IMR-90 (cell line): ENCODE measurements around the gene CDC45. TPM values are rescaled to one million over a fixed set of nuclear protein-coding genes. Genes with fewer than 3 reads are reported as not detected.

Source experiments
- ATAC-seq: fragments of 200-7000 bp; cut with Tn5 transposase; 2 replicates; pipeline ENCODE4 v1.9.1; 2020; ENCODE audit warnings: low read depth, mild to moderate bottlenecking, moderate library complexity
- BruUV-seq: library from RNA; stranded (reverse); fragments of 400-500 nt; replicated peaks from 2 replicates; lab custom pipeline; 2021; lab: Mats Ljungman, UMichigan
- CTCF ChIA-PET: fragments of 300-600 bp; formaldehyde crosslinking; extraction: SDS; loops from one replicate; lab custom pipeline; 2021; ENCODE audit warnings: antibody characterized with exemption; lab: Yijun Ruan, JAX
- POLR2A ChIA-PET: fragments of 300-600 bp; sonication (Branson Sonifier 250); formaldehyde crosslinking; loops from one replicate; lab custom pipeline; 2022; ENCODE audit warnings: antibody characterized with exemption; ENCODE audit not compliant: unreplicated experiment; lab: Charles Lee
- DNase-seq: peaks from one replicate; pipeline ENCODE4 v3.0.0; 2013
- H2AFZ ChIP-seq: replicated peaks from 2 replicates; pipeline ENCODE3; 2013; ENCODE audit warnings: low read length, mild to moderate bottlenecking; ENCODE audit not compliant: poor library complexity
- H2AK5ac ChIP-seq: 2 replicates; pipeline ENCODE4 v1.6.1; 2013; ENCODE audit warnings: low read depth, low read length, inconsistent platforms
- H2AK9ac ChIP-seq: replicated peaks from 2 replicates; pipeline ENCODE3; 2013; ENCODE audit warnings: mild to moderate bottlenecking, low read depth, low read length, moderate library complexity; ENCODE audit not compliant: poor library complexity
- H2BK120ac ChIP-seq: 2 replicates; pipeline ENCODE4 v1.6.1; 2013; ENCODE audit warnings: low read depth, low read length, inconsistent platforms
- H2BK15ac ChIP-seq: 3 replicates; pipeline ENCODE4 v1.6.1; 2013; ENCODE audit warnings: low read depth, low read length, inconsistent platforms
- H2BK20ac ChIP-seq: 2 replicates; pipeline ENCODE4 v1.6.1; 2013; ENCODE audit warnings: low read depth, mild to moderate bottlenecking, inconsistent platforms, low read length, moderate library complexity
- H2BK5ac ChIP-seq: 2 replicates; pipeline ENCODE4 v1.6.1; 2013; ENCODE audit warnings: mild to moderate bottlenecking, low read depth, low read length, inconsistent platforms; ENCODE audit not compliant: poor library complexity, severe bottlenecking
- H3K14ac ChIP-seq: replicated peaks from 2 replicates; pipeline ENCODE4 v1.6.1; 2013; ENCODE audit warnings: low read depth, low read length, inconsistent platforms
- H3K18ac ChIP-seq: 2 replicates; pipeline ENCODE4 v1.6.1; 2013; ENCODE audit warnings: low read depth, low read length, control low read depth
- H3K23ac ChIP-seq: 2 replicates; pipeline ENCODE4 v1.6.1; 2013; ENCODE audit warnings: low read depth, low read length, inconsistent platforms
- H3K27ac ChIP-seq: 2 replicates; pipeline ENCODE4 v1.5.1; 2013; ENCODE audit warnings: mild to moderate bottlenecking, control low read depth, low read length; ENCODE audit not compliant: insufficient read depth
- H3K27me3 ChIP-seq: 2 replicates; pipeline ENCODE4 v1.6.1; 2013; ENCODE audit warnings: low read length; ENCODE audit not compliant: control insufficient read depth, insufficient read depth
- H3K36me3 ChIP-seq: 2 replicates; pipeline ENCODE4 v1.6.1; 2013; ENCODE audit warnings: low read length, mixed read lengths; ENCODE audit not compliant: control insufficient read depth, insufficient read depth
- H3K4ac ChIP-seq: 2 replicates; pipeline ENCODE4 v1.6.1; 2013; ENCODE audit warnings: low read depth, low read length, inconsistent platforms
- H3K4me1 ChIP-seq: 2 replicates; pipeline ENCODE4 v1.6.1; 2013; ENCODE audit warnings: low read length, mixed read lengths; ENCODE audit not compliant: control insufficient read depth, insufficient read depth
- H3K4me2 ChIP-seq: 2 replicates; pipeline ENCODE4 v1.6.1; 2013; ENCODE audit warnings: low read depth, mild to moderate bottlenecking, control low read depth, low read length, moderate library complexity
- H3K4me3 ChIP-seq: 2 replicates; pipeline ENCODE4 v1.5.1; 2013; ENCODE audit warnings: low read depth, mild to moderate bottlenecking, control low read depth, low read length, moderate library complexity; ENCODE audit not compliant: insufficient read depth
- H3K56ac ChIP-seq: 2 replicates; pipeline ENCODE4 v1.6.1; 2013; ENCODE audit warnings: low read length, inconsistent platforms; ENCODE audit not compliant: insufficient read depth; ENCODE audit errors: extremely low read depth
- H3K79me1 ChIP-seq, 2 experiments: 2 replicates each; pipeline ENCODE4 v1.6.1; 2013; ENCODE audit warnings: low read length in 2 of 2, inconsistent platforms in 1 of 2, low read depth in 1 of 2
- H3K9ac ChIP-seq: 2 replicates; pipeline ENCODE4 v1.6.1; 2013; ENCODE audit warnings: low read depth, low read length, control low read depth
- H3K9me1 ChIP-seq: 2 replicates; pipeline ENCODE4 v1.6.1; 2013; ENCODE audit warnings: low read length, inconsistent platforms; ENCODE audit not compliant: insufficient read depth
- H3K9me3 ChIP-seq: 2 replicates; pipeline ENCODE4 v1.6.1; 2013; ENCODE audit warnings: low read length; ENCODE audit not compliant: control insufficient read depth, insufficient read depth
- H4K20me1 ChIP-seq: 2 replicates; pipeline ENCODE4 v1.6.1; 2013; ENCODE audit warnings: low read length, inconsistent platforms; ENCODE audit not compliant: insufficient read depth
- H4K5ac ChIP-seq: 2 replicates; pipeline ENCODE4 v1.6.1; 2013; ENCODE audit warnings: mild to moderate bottlenecking, low read depth, low read length, control low read depth
- H4K8ac ChIP-seq, 2 experiments: 2 replicates each; pipeline ENCODE4 v1.6.1; 2013; ENCODE audit warnings: low read depth in 2 of 2, low read length in 2 of 2, control low read depth in 1 of 2, inconsistent platforms in 1 of 2
- H4K91ac ChIP-seq: 2 replicates; pipeline ENCODE4 v1.6.1; 2013; ENCODE audit warnings: low read depth, low read length, inconsistent platforms; ENCODE audit not compliant: insufficient read depth
- POLR2A ChIP-seq: IDR thresholded peaks from 2 replicates; pipeline ENCODE4 v1.6.1; 2012; ENCODE audit warnings: mild to moderate bottlenecking, low read depth, low read length
- USF2 ChIP-seq: fragments of 150-350 bp; IDR thresholded peaks from 2 replicates; pipeline ENCODE4 v1.6.1; 2017; ENCODE audit warnings: mild to moderate bottlenecking, antibody characterized with exemption, low read length, low read depth
- WGBS, 2 experiments: methylation state at CpG; one replicate each; pipeline versions ENCODE4 v1.1.5 to v1.1.7; 2013; ENCODE audit warnings: missing lambda C conversion rate in 2 of 2; ENCODE audit not compliant: insufficient read length in 1 of 2; ENCODE audit errors: extremely low coverage in 2 of 2; 5-methylcytosine and 5-hydroxymethylcytosine counted together
- dilution Hi-C: fragments of 300-500 bp; cut with HindIII; formaldehyde crosslinking; loops from one replicate; pipeline ENCODE4 v1.14.3; 2018; ENCODE audit warnings: low sequenced_read_pairs; ENCODE audit not compliant: unreplicated experiment
- in situ Hi-C: fragments of 300-500 bp; cut with MboI; formaldehyde crosslinking; loops from 3 replicates; pipeline ENCODE4 v1.14.3; 2019; ENCODE audit warnings: low sequenced_read_pairs, inconsistent platforms, mixed read lengths
- intact Hi-C: fragments of 100-400 bp; cut with micrococcal nuclease; formaldehyde crosslinking; loops from 2 replicates; pipeline ENCODE4 v1.10.0; 2022
- polyA plus RNA-seq, 3 experiments: library from polyadenylated mRNA; depleted of rRNA; stranded (reverse); fragments of >200 nt; gene quantifications; 2 replicates each; pipeline ENCODE4 v1.2.3, GENCODE V29; 2012; ENCODE audit warnings: low replicate concordance in 1 of 3
- total RNA-seq: library from RNA; depleted of rRNA; stranded (reverse); fragments of >200 nt; gene quantifications from 2 replicates; pipeline ENCODE4 v1.2.3, GENCODE V29; 2012
- TF ChIP-seq, protein P1 (sequence below): conservative IDR thresholded peaks from 2 replicates; pipeline ENCODE4 v1.5.1; 2012; ENCODE audit warnings: mild to moderate bottlenecking, low read depth, low read length, improper control_type of control experiment

CDC45 gene
- total and polyA plus RNA-seq, 2 of the 4 experiments (the other 2 are of a cell fraction), result 22.7 to 44.6 TPM

DNA sequence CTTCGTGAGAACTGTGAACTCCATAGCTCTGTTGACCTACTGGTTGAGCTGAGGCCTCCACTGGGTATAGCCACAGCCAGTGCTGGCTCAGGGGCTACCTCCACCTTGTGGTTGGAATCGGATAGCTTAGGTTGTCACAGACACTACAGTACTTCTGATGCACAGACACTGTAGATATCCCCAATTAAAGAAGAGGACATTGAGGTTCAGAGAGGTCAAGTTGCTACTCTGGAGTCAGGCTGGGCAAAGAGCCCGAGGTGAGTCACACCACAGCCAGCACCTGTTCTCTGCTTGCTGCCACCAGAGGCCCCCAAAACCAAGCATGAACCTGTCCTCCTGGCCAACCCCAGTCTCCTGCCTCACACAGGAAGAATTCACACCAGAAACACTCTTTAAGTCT lies 6.1 kb upstream of the CDC45 start:
- TF ChIP-seq POLR2A (no peak), USF2 (no peak)
- TF ChIP-seq, protein P1, sequence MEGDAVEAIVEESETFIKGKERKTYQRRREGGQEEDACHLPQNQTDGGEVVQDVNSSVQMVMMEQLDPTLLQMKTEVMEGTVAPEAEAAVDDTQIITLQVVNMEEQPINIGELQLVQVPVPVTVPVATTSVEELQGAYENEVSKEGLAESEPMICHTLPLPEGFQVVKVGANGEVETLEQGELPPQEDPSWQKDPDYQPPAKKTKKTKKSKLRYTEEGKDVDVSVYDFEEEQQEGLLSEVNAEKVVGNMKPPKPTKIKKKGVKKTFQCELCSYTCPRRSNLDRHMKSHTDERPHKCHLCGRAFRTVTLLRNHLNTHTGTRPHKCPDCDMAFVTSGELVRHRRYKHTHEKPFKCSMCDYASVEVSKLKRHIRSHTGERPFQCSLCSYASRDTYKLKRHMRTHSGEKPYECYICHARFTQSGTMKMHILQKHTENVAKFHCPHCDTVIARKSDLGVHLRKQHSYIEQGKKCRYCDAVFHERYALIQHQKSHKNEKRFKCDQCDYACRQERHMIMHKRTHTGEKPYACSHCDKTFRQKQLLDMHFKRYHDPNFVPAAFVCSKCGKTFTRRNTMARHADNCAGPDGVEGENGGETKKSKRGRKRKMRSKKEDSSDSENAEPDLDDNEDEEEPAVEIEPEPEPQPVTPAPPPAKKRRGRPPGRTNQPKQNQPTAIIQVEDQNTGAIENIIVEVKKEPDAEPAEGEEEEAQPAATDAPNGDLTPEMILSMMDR, result no peak; the same call in 1 of the 2 replicates
- dilution Hi-C loops (no loop called here), intact Hi-C loops (no loop called here), in situ Hi-C loops (no loop called here)
- no peak overlapping the region for H3K14ac ChIP-seq
- DNase-seq (no peak), ATAC-seq (0 out of 2 replicates have a peak, but pooled peaks have one; percentile 16)
- no peak overlapping the region for H3K56ac ChIP-seq
- no TSS peak for BruUV-seq
- no peak overlapping the region for H2AK5ac ChIP-seq
- H2BK15ac ChIP-seq, result no peak overlapping the region
- ChIA-PET CTCF (interaction anchor here (1.1 kb wide), 1 partner anchor 9 kb away, joined by 4 read pairs; no protein-coding TSS in a partner anchor), POLR2A (interaction anchor here (0.6 kb wide), 1 partner anchor 8 kb away, joined by 3 read pairs; no protein-coding TSS in a partner anchor)
- no peak overlapping the region for H3K9ac ChIP-seq
- H3K27ac ChIP-seq, result no peak overlapping the region
- peak overlapping the region; percentile 23 for H2AK9ac ChIP-seq
- H2BK20ac ChIP-seq, result no peak overlapping the region
- no peak overlapping the region for H3K18ac ChIP-seq
- peaks cover 36 to 63% of the 10 kb centered on the region in 2 experiments for H3K79me1 ChIP-seq
- H3K4ac ChIP-seq, result no peak overlapping the region
- no peaks in the 10 kb centered on the region for H3K9me3 ChIP-seq
- H2AFZ ChIP-seq, result no peak overlapping the region
- no peak overlapping the region for H3K4me3 ChIP-seq
- WGBS, 2 experiments, result no CpG with 5 or more reads among the region's 3 CpGs
- H3K23ac ChIP-seq, result no peak overlapping the region
- no peak overlapping the region for H2BK5ac ChIP-seq
- H4K5ac ChIP-seq, result no peak overlapping the region
- peaks cover 61% of the 10 kb centered on the region for H3K36me3 ChIP-seq
- H3K27me3 ChIP-seq, result no peaks in the 10 kb centered on the region
- H3K9me1 ChIP-seq, result no peaks in the 10 kb centered on the region; the same call in 1 of the 2 replicates
- H4K20me1 ChIP-seq, result peaks cover 43% of the 10 kb centered on the region
- H3K4me2 ChIP-seq, result no peak overlapping the region
- H4K8ac ChIP-seq, result no peak overlapping the region
- H3K4me1 ChIP-seq, result no peaks in the 10 kb centered on the region; the same call in none of the 2 replicates
- no peak overlapping the region for H4K91ac ChIP-seq
- no peak overlapping the region for H2BK120ac ChIP-seq
